D341Med (cell line): ENCODE results near the gene CELSR1.
"Not testable (repeated sequence)": the region's sequence is repeated elsewhere in the genome, so short reads cannot be mapped to it uniquely, and the experiment has no call there.

Experiments
- DNase-seq: peaks from one replicate; pipeline ENCODE4 v3.0.0; 2012; ENCODE audit warnings: low spot score

Gene CELSR1

GRCh38 chr22:46320166-46320710 lies 217.2 kb downstream of the CELSR1 start:
- DNase-seq: no peak

GRCh38 chr22:46319319-46319718 lies 218.1 kb downstream of the CELSR1 start:
- DNase-seq: no peak

GRCh38 chr22:46318576-46318975 lies 218.8 kb downstream of the CELSR1 start:
- DNase-seq: no peak

DNA sequence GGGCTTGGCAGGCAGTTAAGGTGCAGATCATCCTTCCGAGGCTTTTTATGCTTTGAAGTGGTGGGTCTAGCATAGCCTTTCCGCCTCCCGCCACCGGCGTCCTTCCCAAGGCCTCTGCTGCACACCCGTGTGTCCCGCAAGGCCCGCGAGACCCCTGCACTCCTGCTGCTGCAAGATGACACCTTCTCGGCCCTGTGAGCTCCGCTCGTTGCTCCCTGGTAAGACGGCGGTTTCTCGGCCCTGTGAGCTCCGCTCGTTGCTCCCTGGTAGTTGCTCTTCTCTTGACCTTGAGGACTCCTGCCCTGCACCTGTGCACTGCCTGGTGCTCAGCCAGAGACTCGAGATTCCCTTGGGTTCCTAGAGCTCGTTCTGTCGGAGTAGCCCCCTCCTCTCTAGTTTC lies 219.8 kb downstream of the CELSR1 start:
- DNase-seq: no peak

DNA sequence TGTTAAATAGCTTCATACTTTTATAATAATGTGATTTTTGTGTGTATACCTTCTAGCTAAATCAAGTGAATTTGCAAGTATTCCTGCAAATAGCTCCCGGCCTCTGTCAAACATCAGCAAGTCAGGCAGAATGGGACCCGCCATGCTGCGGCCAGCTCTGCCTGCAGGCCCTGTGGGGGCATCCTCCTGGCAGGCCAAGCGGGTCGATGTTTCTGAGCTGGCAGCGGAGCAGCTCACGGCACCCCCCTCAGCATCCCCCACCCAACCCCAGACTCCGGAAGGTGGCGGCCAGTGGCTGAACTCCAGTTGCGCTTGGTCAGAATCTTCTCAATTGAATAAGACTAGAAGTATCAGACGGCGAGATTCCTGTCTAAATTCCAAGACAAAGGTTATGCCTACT lies 221.4 kb downstream of the CELSR1 start:
- DNase-seq: no peak

GRCh38 chr22:46312848-46313247 lies 224.6 kb downstream of the CELSR1 start:
- not testable (repeated sequence) for DNase-seq

GRCh38 chr22:46312056-46312455 lies 225.4 kb downstream of the CELSR1 start:
- DNase-seq: no peak
